GM19455 (cell line): ENCODE measurements around the gene GSTT4.
"Not testable (repeated sequence)": the region's sequence is repeated elsewhere in the genome, so short reads cannot be mapped to it uniquely, and the experiment has no call there.

Source experiments
- ATAC-seq: cut with Tn5 transposase; IDR thresholded peaks from one replicate; pipeline ENCODE4 v1.9.1; 2021; ENCODE audit not compliant: unreplicated experiment

GSTT4 gene

GRCh38 chr22:24005201-24005600 is at the start of gene GSTT4:
TSS of gene GSTT4 (minus strand) at chr22:24005453. CDS start at chr22:24005356, 97 bp downstream.
- ATAC-seq: no peak

GRCh38 chr22:24054356-24054755 is 49.1 kb upstream of the GSTT4 start:
- no peak for ATAC-seq

GRCh38 chr22:24053481-24054226 is 48.4 kb upstream of the GSTT4 start:
- no peak for ATAC-seq

GRCh38 chr22:24051568-24051967 is 46.3 kb upstream of the GSTT4 start:
- no peak for ATAC-seq

GRCh38 chr22:24051028-24051427 is 45.8 kb upstream of the GSTT4 start:
- no peak for ATAC-seq

GRCh38 chr22:24049978-24050377 is 44.7 kb upstream of the GSTT4 start:
- no peak for ATAC-seq

GRCh38 chr22:24049211-24049610 is 44.0 kb upstream of the GSTT4 start:
- no peak for ATAC-seq

- ATAC-seq: no peak
Observed at GRCh38 chr22:24046024-24046423, 40.8 kb upstream of the GSTT4 start.

- ATAC-seq: no peak
Observed at GRCh38 chr22:24043958-24044357, 38.7 kb upstream of the GSTT4 start.

GRCh38 chr22:24043465-24043864 is 38.2 kb upstream of the GSTT4 start:
- not testable (repeated sequence) for ATAC-seq

- ATAC-seq: no peak
Observed at GRCh38 chr22:24040946-24041345, 35.7 kb upstream of the GSTT4 start.

GRCh38 chr22:24039046-24039445 is 33.8 kb upstream of the GSTT4 start:
- no peak for ATAC-seq

GRCh38 chr22:24037851-24038765 is 32.9 kb upstream of the GSTT4 start:
- ATAC-seq: no peak

- no peak for ATAC-seq
Observed at GRCh38 chr22:24035296-24035695, 30.0 kb upstream of the GSTT4 start.

GRCh38 chr22:24033731-24034130 is 28.5 kb upstream of the GSTT4 start:
- no peak for ATAC-seq

GRCh38 chr22:24030186-24030702 is 25.0 kb upstream of the GSTT4 start:
- ATAC-seq: no peak

GRCh38 chr22:24029304-24029703 is 24.1 kb upstream of the GSTT4 start:
- ATAC-seq: no peak

GRCh38 chr22:24028533-24028932 is 23.3 kb upstream of the GSTT4 start:
- no peak for ATAC-seq

GRCh38 chr22:24027991-24028390 is 22.7 kb upstream of the GSTT4 start:
- no peak for ATAC-seq

- no peak for ATAC-seq
Observed at GRCh38 chr22:24027389-24027975, 22.2 kb upstream of the GSTT4 start.

GRCh38 chr22:24026733-24027132 is 21.5 kb upstream of the GSTT4 start:
- ATAC-seq: no peak
